Renal pelvis (tissue), 4 donors: ENCODE results near the gene DNAJA4. TPM values are rescaled to one million over a fixed set of nuclear protein-coding genes. Genes with fewer than 3 reads are reported as not detected.

ENCODE experiments used
- DNase-seq: peaks from one replicate; pipeline ENCODE4 v3.0.0-alpha.2; 2013
- polyA plus RNA-seq, 3 donors: library from polyadenylated mRNA; unstranded; fragments of 120-200 nt; gene quantifications; one replicate each; pipeline ENCODE4 v1.2.1, GENCODE V29; 2013; ENCODE audit not compliant: insufficient read length in 3 of 3

DNAJA4 gene
- polyA plus RNA-seq, 3 donors, result 22.4 to 32.2 (median 29.4) TPM

DNA sequence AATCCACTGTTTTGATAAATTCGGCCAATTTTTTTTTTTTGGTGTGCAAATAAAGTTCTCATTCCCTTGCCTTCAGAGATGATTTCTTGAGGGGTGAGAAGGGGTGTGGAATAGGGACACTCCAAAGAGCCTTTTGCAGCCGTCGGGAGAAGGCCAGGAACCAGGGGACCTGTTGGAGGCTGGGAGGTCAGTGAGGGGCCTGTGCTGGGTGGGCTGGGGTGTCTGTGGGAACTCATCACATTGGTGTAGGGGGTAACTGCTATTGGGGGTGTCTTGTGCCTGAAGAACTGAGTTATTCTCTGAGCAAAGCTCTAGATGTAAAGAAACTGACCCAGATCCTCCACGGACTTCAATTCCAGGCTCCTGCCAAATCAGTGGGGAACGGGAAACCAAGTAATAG, 48.6 kb downstream of the DNAJA4 start:
- no peak for DNase-seq

DNA sequence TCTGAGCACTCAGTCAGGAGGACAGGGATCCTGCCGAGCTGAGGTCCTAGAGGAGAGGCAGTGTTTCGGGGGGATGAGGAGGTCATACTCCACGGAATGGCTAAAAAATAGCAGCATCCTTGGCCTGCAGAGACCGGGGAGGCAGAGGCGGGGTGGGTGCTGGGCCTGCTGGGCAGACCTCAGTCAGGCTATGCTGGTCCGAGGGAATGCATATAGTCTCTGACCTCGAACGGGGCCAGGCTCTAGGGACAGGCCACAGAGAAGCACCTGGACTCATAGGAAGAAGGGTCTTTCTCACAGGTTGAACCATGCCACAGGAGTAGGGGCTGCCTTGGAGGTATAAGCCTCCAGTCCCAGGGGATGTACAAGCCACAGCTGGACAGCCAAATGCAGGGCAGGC, 49.0 kb downstream of the DNAJA4 start:
- DNase-seq, result no peak

DNA sequence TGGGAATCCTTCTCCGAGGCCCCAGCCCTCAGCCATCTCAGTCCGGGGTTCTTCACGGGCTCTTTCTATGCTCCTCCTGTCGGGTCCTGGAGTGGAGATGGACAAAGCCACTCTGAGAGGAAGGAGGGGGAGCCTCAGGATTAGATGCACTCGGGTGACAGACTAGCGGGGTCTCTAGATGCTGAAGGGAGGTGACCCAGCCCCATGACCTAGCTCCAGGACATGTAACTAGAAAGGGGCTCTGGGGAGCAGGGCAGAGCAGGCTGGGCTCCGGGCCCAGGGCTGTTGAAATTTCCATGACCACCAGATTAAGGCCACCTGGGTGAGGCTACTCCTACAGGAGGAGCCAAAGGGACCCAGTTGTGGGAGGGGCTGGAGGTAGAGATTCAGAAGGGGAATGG, 49.8 kb downstream of the DNAJA4 start:
- DNase-seq, result no peak

DNA sequence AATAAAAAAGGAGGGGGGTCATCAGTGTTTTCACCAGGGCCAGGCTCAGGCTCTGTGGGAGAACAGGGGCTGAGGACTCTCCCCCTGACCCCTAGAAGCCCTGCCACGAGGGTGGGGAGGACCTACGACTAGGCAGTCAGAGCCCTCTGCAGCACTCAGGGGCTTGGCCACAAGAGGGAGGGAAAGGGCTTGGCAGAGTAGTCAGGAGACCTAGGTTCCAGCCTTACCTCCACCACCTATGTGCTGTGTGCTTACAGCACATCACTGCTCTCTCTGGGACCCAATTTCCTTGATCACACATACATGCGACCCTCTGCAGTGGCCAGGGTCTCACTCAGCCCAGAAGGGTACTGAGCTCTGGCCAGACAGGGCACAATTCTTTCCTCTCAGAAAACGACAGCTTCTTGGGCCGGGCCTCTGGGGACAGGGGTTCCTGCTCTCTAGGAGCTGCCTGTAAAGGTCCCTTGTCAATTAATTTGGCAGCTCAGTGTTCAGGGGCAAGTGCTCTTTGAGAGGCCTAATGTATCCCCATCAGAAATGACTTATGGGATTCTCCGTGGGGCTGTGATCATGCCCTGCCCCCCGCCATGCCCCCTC, 51.4 kb downstream of the DNAJA4 start:
- no peak for DNase-seq

DNA sequence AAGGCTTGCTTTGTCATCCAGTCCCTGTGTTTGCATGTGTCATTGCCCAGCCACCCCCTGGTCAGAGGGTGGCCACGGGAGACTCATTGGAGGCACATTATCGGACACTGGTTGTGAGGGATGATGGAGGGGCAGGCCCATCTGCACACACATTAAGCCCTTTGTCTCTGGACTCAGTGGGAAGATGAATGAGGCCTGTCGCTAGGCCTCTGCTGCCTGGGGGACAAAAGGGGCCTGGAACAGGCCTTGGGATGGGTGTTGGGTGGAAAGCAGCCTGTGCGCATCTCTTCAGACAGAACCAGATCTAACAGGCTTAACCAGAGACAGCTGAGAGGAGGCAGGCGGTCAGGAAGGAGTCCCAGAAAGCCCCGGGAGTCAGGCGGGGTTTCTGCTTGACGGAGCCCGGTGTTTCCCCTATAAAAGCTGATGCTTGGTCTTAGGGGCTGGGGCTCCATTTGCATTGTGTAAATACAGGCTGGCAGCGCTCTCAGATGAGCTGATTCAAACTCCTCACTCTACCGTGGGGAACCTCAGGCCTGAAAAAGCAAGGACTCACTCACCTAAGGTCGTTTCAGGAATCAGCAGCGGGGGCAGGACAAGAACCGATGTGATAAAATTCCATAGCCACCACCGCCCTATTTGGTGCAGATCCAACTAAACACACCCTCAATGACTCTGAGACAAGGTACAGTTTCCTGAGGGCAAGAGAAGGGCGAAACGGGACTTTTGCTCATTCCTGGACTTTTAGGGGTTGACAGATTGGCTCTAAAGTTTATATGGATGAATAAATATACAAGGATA, 52.1 kb downstream of the DNAJA4 start:
- no peak for DNase-seq

DNA sequence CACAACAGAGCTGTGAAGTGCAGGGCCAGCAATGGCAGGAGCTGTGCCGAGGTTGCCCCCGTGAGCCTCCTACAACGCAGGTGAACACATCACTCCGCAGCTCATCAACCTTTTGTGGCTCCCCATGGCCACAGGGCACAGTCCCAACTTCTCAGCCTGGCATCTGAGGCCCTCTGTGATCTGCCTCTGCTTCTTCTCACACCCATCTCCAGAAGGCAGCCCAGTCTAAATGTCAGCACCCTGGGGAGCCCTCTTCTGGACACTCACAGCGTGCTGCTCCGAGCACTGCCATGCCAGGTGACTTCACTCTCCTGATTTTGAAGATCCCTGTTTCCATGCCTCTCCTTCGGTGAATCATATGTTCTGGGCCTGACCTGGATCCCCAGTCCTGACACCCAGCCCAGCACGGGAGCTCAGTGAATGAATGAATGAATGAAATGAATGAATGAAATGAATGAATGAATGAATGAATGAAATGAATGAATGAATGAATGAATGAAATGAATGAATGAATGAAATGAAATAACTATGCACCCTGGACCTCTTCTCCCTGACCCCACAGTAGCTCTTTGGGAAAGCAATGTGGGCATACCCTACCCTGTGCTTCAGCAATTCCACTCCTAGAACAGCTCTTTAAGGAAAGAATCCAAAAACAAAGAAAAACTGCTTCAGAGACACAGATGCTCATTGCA, 52.9 kb downstream of the DNAJA4 start:
- DNase-seq, result no peak

DNA sequence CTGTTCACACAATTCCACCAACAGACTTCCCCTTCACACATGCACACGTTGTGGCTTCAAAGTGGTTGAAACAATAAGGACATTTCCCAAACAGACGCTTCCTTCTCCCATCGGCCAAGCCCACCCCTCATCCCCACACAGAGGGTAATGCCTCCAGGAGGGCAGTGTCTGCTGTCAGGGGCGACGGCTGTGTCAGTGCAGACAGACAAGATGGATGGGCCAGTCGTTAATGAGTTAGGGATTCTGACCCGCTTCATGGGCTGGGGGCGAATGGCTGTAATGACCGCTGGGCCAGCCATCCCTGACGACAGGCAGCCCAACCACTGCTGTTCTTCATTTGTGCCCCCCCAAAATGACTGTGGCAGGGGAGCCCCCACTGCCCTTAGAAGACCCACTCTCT, 55.2 kb downstream of the DNAJA4 start:
- no peak for DNase-seq

DNA sequence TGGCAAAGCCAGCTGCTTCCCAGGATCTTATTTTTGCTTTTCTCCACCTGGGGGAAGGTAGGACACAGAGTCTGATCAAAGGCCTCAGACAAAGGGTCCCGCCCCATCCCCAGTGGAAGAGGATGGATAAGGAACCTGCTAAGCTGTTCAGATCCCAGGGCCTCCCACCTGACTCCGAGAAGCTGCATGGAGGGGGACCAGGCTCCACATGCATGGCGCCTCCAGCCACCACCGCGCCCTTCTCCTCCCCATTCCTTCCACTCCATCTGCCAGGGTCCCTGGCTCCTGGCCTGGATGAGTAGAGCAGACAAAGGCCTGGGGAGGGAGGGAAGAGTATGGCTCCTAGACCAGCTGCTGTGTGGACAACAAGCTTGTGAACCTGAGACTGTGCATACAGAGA, 55.8 kb downstream of the DNAJA4 start:
- DNase-seq, result no peak

DNA sequence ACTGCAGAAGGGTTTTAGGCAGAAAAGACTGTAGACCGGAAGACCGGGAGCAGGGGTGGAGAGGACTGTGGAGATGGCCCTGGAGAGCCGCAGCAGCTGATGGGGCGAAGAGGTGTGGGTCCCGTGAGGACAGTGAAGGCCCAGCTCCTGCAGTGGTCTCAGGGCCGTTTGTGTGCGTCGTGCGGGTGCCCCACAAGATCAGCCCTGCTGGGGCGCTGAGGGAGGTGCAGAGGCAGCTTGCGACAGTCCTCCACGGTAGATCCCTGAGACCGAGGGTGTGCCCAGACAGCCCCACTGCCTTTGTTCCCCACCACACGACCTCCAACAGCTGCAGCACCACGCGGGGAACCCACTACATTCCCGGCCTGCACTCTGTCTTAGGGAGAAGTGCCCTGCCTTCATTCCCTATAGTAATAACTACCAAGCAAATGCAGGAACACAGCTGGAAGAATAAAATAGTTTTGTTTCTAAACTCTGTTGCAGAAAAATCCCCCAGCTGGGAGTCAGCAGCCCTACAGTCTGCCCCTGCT, 56.7 kb downstream of the DNAJA4 start:
- no peak for DNase-seq

DNA sequence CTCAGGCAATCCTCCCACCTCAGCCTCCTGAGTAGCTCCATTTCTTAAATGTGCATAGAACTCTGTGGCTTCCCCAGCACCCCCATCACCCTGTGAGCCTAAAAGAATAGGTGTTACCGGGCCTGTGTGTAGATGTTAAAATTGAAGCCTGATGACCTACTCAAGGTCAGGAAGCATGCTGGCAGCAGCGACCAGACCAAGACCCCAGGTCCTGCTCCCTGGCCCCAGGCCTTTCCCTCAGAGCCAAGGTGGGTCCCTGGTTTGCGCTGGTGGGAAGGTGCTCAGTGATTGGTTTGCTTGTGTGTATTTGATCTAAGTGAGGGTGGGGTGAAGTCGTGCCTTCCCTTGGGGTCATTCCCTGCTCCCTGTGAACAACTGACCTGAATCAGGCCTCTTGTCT, 57.4 kb downstream of the DNAJA4 start:
- no peak for DNase-seq

DNA sequence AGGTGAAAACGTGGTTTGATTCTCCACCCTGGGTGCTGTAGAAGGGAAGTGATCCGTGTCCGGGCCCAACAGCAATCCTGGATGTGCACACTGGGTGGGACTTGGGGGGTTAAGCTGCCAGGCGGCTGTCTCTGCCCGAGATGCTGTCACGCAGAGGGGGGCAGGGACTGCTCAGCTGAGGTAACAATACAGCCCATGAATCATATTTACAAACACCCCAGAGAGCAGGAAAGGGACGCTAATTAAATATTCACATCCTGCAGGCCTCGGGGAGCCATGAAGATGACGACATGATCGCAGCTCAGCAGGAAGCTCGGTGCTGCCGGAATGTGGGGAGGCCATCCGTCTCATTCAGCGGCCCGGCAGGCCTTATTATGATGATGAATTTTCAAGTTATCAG, 57.9 kb downstream of the DNAJA4 start:
- no peak for DNase-seq

DNA sequence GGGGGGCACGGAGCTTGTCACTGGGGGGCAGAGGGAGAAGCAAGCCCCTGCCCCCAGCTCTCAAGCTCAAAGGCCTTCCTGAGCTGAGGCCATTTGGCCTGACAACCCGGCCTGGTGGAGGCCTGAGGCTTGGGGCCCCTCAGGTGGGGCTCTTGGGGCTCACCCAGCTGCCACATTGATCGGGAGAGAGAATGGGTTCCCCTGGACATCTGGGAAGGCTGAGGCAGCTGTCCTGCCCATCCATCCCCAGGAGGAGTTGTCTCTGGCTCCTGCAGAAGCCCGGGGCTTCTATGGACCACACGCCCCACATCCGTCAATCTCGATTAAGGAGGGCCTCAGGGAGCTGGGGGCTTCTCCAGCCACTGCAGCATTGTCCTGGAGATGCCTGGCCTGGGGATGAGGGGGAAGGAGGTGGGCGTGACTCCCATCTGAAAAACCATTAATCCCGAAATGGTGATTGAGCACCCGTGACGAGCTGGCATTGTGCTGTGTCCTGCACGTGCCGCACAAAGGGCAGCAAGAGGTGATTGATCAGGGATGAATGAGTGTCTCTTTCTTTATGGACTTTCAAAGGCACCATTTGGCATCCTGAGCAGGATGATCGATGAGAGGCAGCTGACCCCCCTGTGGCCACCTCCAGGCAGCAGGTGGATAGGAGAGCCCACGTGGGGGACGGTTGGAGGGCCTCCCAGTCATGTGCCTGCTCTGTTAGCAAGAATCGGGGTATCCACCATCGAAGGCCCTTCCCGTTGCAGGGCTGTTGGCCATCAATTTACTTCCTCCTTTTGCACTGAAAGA, 58.6 kb downstream of the DNAJA4 start:
- no peak for DNase-seq

DNA sequence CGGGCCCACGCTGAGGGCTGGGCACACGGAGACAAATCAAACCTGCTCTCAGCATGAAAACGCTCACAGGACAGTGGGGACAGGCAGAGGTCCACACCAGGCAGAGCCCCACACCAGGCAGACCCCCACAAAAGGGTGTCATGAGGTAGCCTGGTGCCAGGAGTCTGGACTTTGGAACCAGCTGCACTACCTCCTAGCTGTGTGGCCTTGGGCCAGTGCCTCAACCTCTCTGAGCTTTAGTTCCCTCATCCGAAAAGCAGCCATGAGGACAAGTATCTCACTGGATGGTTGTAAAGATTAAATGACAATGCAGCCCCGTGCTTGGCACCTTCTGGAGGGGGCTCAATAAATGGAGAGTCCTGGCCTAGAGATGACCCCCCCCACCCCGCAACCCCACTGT, 59.3 kb downstream of the DNAJA4 start:
- DNase-seq, result no peak

DNA sequence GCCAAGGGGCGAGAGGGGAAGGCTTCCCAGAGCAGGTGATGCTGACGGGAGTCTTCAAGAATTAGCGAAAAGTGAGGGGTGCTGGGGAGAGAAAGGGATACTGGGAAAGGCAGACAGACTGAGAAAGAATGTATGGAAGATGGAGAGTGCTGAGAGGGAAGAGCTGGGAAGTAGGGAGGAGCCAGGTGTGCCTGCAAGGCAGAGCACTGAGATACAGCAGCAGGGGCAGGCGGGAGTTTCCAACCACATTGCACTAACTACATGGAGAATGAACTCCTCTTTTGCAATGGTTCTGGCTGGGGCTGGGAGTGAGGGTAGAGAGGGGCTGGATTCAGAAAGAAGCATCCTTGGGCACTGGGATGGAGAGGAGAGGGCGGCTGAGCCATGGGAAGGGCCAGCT, 59.8 kb downstream of the DNAJA4 start:
- DNase-seq, result no peak

DNA sequence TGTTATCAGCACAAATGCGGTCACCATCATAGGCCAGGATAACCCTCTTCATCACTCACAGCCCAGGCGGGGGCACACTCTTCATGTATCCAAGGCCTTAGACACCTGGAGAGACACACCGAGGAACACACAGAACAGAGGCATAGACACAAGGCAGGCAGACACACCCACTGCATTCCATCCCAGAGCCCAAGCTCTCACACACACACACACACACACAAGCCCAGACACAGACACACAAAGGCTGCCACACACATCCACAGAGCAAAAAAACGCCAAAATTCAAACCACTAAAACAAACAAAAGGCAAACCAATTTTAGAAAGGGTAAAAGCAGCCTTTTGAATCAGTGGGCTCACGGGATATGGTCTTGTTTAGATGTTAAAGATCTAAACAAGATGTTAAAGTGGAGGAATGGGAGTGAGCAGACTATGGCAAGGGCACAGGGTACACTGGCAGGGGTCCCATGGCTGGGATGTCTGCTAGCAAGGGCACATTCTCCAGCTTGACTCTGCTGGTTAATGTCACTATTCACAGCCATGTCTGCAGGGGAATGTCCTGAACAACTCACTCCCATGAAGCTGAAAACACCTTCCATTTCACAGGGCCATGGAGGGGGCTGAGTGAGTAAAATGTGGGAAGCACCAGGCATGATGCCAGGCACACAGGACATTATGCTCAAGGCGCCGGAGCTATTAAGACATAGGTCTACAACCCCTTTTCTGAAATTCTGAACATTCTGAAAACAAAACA, 60.9 kb downstream of the DNAJA4 start:
- DNase-seq, result no peak

DNA sequence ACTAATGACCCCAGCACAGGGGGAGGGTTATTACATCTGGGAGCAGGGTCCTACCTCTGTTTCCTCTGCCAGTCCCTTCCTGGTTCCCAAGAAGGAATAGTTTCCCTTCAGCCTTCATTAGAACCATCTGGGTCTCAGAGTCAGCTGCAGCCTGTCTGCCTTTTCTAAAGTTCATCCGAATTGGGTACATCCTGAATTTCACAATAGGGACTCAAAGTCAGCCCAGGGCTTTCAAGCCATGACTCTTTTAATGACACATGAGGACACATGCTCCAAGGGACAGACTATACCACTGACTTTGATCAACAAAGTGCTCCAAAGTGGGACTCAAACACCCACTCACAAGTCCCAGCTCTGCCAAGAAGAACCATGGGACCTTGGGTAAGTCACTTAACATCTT, 63.1 kb downstream of the DNAJA4 start:
- no peak for DNase-seq

DNA sequence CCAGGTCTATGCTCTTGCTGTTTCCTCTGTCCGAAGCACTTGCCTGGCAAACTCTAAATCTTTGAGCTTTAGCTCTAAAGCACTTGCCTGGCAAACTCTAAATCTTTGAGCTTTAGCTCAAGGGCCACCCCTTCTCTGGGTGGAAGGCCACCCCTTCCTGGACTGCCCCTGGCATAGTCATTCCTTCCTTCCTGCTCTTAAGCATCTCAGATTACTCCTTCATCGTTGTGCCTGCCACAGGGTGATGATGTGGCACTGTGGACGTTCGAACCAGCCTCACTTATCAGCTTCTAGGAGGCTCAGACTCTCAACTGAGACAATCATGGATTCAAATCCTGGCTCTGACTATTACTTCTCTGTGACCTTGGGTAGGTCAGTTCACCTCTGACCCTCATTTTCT, 65.3 kb downstream of the DNAJA4 start:
- DNase-seq, result no peak
